ENCODE measurements around the gene ACOT12.

DNA sequence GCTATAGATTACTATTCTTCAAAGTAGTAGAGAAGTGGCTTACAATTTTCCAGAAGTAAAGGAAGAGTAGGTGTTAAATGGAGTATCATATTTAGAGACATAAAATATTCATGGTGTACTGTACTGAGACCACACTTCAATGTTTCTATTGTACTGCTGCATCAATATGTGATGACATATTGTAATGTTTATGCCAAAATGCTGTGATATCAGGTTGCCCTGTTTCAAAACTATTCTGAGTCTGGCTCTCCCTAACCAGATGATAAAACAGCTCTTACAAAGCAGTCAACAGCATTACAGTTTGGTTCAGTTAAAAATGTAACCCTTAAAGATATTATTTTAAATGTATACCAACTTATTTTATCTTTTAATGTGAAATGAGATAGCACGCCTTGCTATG is 30.8 kb upstream of the ACOT12 start:
- TF ChIP-seq, protein P1, sequence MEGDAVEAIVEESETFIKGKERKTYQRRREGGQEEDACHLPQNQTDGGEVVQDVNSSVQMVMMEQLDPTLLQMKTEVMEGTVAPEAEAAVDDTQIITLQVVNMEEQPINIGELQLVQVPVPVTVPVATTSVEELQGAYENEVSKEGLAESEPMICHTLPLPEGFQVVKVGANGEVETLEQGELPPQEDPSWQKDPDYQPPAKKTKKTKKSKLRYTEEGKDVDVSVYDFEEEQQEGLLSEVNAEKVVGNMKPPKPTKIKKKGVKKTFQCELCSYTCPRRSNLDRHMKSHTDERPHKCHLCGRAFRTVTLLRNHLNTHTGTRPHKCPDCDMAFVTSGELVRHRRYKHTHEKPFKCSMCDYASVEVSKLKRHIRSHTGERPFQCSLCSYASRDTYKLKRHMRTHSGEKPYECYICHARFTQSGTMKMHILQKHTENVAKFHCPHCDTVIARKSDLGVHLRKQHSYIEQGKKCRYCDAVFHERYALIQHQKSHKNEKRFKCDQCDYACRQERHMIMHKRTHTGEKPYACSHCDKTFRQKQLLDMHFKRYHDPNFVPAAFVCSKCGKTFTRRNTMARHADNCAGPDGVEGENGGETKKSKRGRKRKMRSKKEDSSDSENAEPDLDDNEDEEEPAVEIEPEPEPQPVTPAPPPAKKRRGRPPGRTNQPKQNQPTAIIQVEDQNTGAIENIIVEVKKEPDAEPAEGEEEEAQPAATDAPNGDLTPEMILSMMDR (IDR thresholded peaks at IDR 0.05) = no peak
- no peak for TF ChIP-seq POLR2A (IDR thresholded peaks at IDR 0.05)

Data from uterus (tissue), 2 donors.